ENCODE data around the gene GALK1.

The GALK1 gene

GRCh38 chr17:75750661-75751423, 14.2 kb downstream of the GALK1 start:
- no peak for TF ChIP-seq JUND (IDR thresholded peaks at IDR 0.05; ENCODE audit: low read depth)
- no peak for DNase-seq (ENCODE audit: low read depth in 1 of 2, low spot score in 1 of 2)
- in situ Hi-C loops (cut with HindIII; ENCODE audit: low pct_unique_long_range_greater_than_20kb, low sequenced_read_pairs) = no loop called here

DNA sequence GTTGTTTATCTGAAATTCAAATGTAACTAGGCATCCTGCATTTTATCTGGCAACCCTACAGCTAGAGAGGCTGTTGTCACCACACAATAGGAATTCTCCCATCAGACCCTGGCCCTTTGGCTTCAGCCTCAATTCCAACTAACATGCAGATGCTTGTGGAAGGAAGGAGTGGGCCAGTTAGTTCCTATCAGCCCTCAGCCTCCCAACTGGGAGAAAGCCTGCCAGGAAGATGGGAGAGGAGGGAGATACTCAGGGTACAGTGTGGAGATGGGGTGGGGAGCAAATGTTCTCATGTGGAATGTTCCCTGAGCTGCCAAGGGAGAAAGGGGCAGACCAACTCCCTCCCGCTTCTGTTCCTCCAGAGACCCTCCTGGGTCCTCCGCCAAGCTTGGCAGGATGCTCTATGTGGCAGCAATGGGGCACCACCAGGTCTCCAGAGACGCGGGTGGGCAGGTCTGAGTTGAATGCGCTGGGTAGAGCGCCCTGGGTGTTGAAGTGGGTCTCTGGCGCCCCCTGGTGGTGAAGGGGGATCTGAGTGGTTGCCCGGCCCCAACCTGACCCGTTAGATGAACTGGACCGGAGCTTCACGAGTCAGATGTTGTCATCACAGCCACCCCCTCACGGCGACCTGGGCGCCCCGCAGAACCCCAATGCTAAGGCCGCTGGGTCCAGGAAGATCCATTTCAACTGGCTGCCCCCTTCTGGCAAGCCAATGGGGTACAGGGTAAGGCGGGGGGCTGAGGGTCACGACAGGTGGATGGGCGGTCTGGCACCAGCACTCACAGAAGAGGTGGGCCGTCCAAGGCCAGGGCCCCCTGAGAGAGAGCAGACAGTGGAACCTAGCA, 15.2 kb downstream of the GALK1 start:
- no peak for TF ChIP-seq JUND (IDR thresholded peaks at IDR 0.05; ENCODE audit: low read depth)
- DNase-seq (ENCODE audit: low read depth in 1 of 2, low spot score in 1 of 2) = peak; percentile 75 to 78
- in situ Hi-C loops (cut with HindIII; ENCODE audit: low pct_unique_long_range_greater_than_20kb, low sequenced_read_pairs) = no loop called here

GRCh38 chr17:75748706-75749105, 16.3 kb downstream of the GALK1 start:
- in situ Hi-C loops (cut with HindIII; ENCODE audit: low pct_unique_long_range_greater_than_20kb, low sequenced_read_pairs) = no loop called here
- TF ChIP-seq JUND (IDR thresholded peaks at IDR 0.05; ENCODE audit: low read depth) = no peak

GRCh38 chr17:75743625-75744206, 21.3 kb downstream of the GALK1 start:
- in situ Hi-C loops (cut with HindIII; ENCODE audit: low pct_unique_long_range_greater_than_20kb, low sequenced_read_pairs) = no loop called here
- TF ChIP-seq JUND (IDR thresholded peaks at IDR 0.05; ENCODE audit: low read depth) = no peak
- DNase-seq (ENCODE audit: low read depth in 1 of 2, low spot score in 1 of 2) = no peak

More at GRCh38 chr17:75748706-75749105, 16.3 kb downstream of the GALK1 start:
- no peak for DNase-seq (ENCODE audit: low read depth in 1 of 2, low spot score in 1 of 2)

DNA sequence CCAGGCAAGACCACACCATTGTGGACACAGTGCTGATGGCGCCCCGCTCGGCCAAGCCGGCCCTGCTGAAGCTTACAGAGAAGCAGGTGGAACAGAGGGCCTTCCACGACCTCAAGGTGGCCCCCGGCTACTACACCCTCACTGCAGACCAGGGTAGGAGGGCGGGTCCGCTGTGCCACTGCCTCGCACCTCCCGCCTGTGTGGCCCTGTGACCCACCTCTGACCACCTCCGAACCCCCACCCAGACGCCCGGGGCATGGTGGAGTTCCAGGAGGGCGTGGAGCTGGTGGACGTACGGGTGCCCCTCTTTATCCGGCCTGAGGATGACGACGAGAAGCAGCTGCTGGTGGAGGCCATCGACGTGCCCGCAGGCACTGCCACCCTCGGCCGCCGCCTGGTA, 22.7 kb downstream of the GALK1 start:
- TF ChIP-seq JUND (IDR thresholded peaks at IDR 0.05; ENCODE audit: low read depth) = no peak
- in situ Hi-C loops (cut with HindIII; ENCODE audit: low pct_unique_long_range_greater_than_20kb, low sequenced_read_pairs) = no loop called here
- no peak for DNase-seq (ENCODE audit: low read depth in 1 of 2, low spot score in 1 of 2)

GRCh38 chr17:75740631-75741077, 24.3 kb downstream of the GALK1 start:
- no peak for TF ChIP-seq JUND (IDR thresholded peaks at IDR 0.05; ENCODE audit: low read depth)
- DNase-seq (ENCODE audit: low read depth in 1 of 2, low spot score in 1 of 2) = no peak
- in situ Hi-C loops (cut with HindIII; ENCODE audit: low pct_unique_long_range_greater_than_20kb, low sequenced_read_pairs) = no loop called here

GRCh38 chr17:75740215-75740614, 24.8 kb downstream of the GALK1 start:
- no peak for TF ChIP-seq JUND (IDR thresholded peaks at IDR 0.05; ENCODE audit: low read depth)
- DNase-seq (ENCODE audit: low read depth in 1 of 2, low spot score in 1 of 2) = no peak
- in situ Hi-C loops (cut with HindIII; ENCODE audit: low pct_unique_long_range_greater_than_20kb, low sequenced_read_pairs) = no loop called here

- DNase-seq (ENCODE audit: low read depth in 1 of 2, low spot score in 1 of 2) = no peak
- TF ChIP-seq JUND (IDR thresholded peaks at IDR 0.05; ENCODE audit: low read depth) = no peak
- in situ Hi-C loops (cut with HindIII; ENCODE audit: low pct_unique_long_range_greater_than_20kb, low sequenced_read_pairs) = no loop called here
These were observed 25.2 kb downstream of the GALK1 start for GRCh38 chr17:75739801-75740200.

GRCh38 chr17:75739174-75739573, 25.8 kb downstream of the GALK1 start:
- no peak for TF ChIP-seq JUND (IDR thresholded peaks at IDR 0.05; ENCODE audit: low read depth)
- DNase-seq (ENCODE audit: low read depth in 1 of 2, low spot score in 1 of 2) = no peak
- in situ Hi-C loops (cut with HindIII; ENCODE audit: low pct_unique_long_range_greater_than_20kb, low sequenced_read_pairs) = no loop called here

DNA sequence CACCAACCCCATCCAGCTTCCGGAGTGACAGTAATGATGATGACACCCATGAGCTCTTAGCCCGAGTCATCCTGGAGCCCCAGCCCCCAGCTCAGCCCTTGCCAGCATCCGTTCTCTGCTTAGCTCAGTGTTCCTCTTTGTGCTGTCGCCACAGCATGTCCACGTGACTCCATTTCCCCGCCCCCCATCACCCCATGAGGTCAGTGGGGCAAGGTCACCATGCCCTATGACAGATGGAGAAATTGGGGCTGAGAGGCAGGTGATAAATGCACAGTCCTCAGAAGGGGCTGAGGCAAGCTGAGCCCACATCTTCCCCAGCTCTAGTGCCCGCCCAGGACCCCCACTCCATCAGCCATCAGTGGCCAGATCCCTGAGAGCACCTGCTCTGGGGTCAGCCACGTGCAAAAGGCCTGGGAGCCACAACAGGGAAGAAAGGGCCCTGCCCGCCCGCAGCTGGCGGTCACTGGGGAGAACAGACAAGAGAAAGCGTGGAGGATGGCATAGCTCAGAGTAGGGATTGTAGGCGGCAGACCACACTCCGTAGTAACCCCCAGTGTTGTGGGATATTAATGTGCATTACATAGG, 26.7 kb downstream of the GALK1 start:
- DNase-seq (ENCODE audit: low read depth in 1 of 2, low spot score in 1 of 2) = no peak
- in situ Hi-C loops (cut with HindIII; ENCODE audit: low pct_unique_long_range_greater_than_20kb, low sequenced_read_pairs) = no loop called here
- TF ChIP-seq JUND (IDR thresholded peaks at IDR 0.05; ENCODE audit: low read depth) = no peak

DNA sequence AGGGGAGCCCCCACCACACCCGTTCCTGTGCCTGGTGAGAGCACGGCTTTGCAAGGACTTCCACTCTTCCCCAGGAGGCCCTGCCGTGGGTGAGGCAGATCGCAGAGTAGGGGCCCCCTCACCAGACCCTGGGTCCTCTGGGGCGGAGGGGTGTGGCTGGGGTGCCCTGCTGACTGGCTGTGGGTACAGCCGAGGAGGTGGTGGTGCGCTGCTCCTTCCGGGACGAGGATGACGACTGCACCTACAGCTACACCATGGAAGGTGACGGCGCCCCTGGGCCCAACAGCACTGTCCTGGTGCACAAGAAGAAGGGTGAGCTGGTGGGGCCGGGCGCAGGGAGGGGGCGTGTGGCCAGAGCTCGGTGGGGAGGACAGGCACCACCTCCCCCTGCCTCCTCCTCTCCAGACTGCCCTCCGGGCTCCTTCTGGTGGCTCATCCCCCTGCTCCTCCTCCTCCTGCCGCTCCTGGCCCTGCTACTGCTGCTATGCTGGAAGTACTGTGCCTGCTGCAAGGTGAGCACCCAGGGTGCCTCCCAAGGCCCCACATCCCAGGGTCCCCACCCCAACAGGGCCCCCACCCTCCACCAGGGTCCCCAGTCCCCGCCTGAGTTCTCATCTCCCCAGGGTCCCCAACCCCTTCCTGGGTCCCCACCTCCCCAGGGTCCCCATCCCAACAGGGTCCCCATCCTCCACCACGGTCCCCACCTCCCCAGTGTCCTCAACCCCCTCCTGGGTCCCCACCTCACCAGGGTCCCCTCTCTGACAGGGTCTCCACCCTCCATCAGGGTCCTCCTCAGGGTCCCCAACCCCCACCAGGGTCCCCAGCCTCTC, 27.6 kb downstream of the GALK1 start:
- in situ Hi-C loops (cut with HindIII; ENCODE audit: low pct_unique_long_range_greater_than_20kb, low sequenced_read_pairs) = no loop called here
- DNase-seq (ENCODE audit: low read depth in 1 of 2, low spot score in 1 of 2) = no peak
- TF ChIP-seq JUND (IDR thresholded peaks at IDR 0.05; ENCODE audit: low read depth) = no peak
